Activated T-helper 1 cell treated with Interleukin-2 at 50 U/mL for 16 hours (primary cell): ENCODE measurements around the gene SMIM38.

Source experiments
- DNase-seq: peaks from one replicate; pipeline ENCODE4 v3.0.0-alpha.2; 2020; ENCODE audit warnings: low read depth

SMIM38 gene

DNA sequence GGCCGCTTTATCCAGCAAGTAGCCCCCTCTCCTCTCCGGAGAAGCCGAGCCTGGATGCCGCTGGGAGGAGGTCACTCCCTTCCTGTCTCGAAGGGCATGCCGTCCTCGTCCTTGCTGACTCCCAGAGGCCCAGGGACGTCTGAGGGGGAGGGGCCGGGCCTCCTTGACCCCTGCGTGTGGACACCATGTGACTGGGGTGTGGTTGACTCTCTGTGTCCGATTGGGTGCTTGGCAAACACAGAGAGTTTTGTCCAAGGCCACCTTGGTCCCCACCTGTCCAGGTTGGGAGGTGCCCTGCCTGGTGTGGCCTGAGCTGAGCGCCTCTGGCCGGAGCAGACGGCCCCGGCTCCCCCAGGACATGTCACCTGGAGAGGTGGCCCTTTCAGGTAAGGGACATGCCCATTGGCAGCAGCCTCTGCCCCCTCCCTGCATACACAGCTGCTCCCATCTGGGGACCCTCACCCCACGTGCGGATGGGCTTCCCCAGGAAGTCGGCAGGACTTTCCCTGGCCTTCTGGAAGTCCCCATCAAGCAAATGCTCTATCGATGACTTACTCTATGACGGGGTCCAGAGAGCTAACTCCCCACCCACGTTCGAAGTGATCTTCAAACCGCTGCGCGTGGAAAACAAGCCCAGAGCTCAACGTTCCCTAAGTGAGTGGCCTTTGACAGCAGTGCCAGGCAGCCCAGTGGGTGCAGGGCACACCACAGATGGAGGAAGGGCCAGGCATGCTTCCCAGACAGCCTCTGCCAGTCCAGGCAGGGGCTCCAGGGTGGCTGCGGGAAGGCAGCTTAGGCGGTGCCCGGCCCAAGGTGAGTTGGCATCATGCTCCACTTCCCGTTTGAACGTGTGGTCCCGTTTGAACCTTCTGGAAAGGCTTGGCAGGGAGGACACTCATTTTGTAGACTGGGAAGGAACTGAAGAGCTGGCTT, at the start of gene SMIM38:
SMIM38 (plus strand) TSS at position 634 of the 933 bp plus-strand sequence. CDS start 1,912 bp downstream, outside the sequence.
- no peak for DNase-seq

DNA sequence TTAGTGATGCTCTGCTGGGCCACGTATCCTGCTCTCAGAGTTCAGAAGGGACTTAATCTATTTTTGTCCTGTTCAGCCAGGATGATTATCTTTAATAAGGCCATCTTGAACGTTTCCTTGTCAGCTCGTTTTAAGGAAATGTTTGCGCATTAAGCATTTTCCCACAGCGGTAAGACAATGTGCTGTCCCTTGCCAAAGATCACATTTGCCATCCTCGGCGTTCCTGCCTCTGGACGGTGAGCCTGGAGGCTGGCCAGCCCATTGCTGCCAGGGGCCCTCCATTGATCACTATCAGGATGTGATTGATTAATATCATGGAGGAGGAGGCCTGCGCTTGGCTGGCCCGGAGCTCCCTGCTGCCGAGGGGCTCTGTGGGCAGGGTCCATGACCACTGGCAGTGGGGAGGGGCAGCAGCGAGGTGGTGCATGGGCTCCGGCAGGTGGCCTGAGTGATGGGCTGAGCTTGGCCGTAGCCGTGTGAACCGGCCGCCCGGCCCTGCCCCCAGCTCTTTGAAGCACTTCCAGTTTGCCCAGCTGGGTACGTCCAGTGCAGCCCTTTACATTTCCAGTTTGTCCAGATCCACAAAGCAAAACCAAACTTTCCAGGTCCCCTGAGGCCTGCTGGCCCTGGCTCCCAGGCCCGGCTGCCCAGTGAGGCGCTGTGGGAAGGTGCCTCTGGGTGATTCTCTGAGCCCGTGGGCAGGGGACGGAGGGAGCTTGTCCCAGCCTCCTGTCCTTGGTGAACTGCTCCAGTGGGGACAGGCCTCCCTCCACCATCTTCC, 49.5 kb upstream of the SMIM38 start:
- no peak for DNase-seq

DNA sequence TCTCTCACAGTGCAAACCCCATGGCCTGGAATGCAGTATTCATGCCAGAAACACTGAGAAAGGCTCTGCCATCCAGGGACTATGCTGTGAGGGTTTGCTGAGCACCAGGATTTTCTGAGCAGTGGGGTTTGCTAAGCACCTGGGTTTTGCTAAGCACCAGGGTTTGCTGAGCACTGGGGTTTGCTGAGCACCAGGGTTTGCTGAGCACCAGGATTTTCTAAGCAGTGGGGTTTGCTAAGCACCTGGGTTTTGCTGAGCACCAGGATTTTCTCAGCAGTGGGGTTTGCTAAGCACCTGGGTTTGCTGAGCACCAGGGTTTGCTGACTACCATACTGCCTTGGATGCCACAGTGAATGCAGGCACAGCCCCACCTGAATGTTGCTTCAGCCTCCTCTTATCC, 48.3 kb upstream of the SMIM38 start:
- DNase-seq = no peak

DNA sequence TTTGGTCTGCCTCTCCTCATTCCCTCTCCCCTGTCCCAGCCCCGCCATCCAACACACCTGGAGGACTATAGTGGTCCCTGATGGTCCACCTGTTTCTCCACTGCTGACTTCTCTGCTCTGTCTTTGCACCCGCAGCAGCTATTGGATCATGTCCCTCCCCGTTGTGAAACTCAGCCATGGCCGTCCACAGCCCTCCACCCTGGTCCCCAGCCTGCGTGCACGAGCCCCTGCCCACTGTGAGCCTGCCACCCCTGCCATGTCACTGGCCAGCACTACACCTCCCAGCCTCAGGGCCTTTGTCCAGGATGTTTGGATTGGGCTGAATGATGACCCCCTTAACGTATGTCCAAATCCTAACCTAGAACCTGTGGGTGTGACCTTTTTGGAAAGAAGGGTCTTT, 47.7 kb upstream of the SMIM38 start:
- DNase-seq = no peak

GRCh38 chr11:69108559-69108958, 47.2 kb upstream of the SMIM38 start:
- DNase-seq = no peak

DNA sequence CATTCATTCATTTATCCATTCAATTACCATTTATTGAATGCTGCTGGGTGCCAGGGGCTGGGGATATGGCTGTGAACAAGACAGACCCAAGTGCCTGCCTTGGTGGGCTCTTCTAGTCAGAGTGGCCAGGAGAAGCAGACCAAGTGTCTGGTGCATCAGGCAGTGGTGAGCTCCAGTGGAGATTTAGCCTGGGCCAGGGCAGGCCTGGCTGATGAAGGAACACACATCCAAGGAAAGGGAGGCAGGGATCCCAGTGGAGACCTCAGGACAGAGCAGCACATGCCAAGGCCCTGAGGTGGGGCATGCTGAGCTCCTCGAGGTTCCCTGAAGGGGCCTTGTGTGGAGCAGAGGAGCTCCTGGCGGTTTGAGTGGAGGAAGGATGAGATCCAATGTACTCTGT, 46.6 kb upstream of the SMIM38 start:
- DNase-seq = no peak

GRCh38 chr11:69110451-69110850, 45.3 kb upstream of the SMIM38 start:
- DNase-seq = no peak

GRCh38 chr11:69111624-69112542, 43.9 kb upstream of the SMIM38 start:
- no peak for DNase-seq

DNA sequence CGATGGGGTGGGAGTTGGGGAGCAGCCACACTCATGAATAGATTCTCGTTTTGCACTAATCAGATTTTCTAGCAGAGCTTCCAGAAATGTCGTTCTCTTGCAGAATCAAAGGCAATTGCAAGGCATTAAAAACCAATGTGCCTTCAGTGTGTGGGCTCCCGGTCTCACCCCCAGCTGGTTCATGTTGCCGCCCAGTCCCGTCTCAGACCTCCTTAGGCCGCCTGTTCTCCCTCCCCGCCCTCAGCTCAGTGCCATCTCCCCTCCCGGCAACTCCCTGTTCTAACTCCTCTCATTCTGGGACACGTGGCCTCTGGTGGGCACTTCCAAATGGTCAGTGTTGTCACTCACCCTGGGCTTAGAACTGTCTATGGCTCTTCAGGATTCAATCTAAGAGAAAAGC, 42.5 kb upstream of the SMIM38 start:
- DNase-seq = no peak

DNA sequence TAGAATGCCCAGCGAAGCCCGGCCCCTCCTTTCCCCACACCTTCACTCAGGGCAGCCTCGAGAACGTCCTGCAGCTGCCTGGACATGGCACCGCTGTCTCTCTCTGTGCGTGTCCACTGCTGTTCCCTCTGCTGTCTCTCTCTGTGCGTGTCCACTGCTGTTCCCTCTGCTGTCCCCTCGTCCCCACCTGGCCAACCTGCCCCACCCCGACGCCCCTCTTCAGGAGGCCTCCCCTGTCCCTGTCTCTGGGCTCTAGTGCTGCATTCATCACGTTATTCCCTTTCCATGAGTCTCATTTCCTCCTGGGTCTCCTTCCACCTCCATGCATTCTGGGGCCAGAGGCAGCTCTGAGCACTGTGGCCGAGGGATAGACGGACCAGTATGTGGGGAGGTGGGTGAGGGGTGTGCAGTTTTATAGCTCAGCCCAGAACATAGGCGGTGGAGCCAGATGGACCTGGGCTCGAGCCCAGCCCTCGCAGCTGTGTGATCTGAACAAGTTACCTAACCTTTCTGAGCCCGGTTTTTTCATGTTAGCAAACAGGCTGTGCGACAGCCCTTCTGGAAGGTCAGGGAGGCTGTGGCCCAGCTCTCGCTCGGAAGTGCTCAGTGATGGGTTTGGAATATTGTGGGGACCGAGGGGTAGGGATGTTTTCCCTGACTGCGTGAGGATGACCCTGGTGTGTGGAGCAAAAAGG, 41.9 kb upstream of the SMIM38 start:
- no peak for DNase-seq

- no peak for DNase-seq
Observed at GRCh38 chr11:69114362-69114761, 41.4 kb upstream of the SMIM38 start.

GRCh38 chr11:69114811-69115523, 40.8 kb upstream of the SMIM38 start:
- no peak for DNase-seq

- no peak for DNase-seq
Observed at GRCh38 chr11:69115586-69116560, 39.9 kb upstream of the SMIM38 start.

- DNase-seq = no peak
Observed at GRCh38 chr11:69116671-69117070, 39.1 kb upstream of the SMIM38 start.

DNA sequence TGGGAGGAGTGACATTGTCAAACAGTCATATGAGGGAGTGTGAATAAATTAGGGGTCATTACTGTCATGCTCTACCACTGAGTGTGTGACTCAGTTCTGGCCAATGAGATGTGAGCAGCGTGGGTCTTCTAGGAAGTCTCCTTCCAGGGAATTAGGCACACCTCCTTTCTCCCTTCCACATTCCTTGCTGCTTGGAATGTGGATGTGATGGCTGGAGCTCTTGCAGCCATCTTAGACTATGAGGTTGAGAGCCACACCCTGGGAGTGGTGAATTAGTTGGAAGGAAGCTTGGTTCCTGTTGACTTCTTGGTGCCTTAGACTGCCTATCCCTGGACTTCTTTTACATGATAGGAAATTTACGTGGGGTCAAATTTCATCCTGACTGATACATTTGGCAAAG, 36.5 kb upstream of the SMIM38 start:
- DNase-seq = no peak

GRCh38 chr11:69120096-69120875, 35.4 kb upstream of the SMIM38 start:
- DNase-seq = no peak

DNA sequence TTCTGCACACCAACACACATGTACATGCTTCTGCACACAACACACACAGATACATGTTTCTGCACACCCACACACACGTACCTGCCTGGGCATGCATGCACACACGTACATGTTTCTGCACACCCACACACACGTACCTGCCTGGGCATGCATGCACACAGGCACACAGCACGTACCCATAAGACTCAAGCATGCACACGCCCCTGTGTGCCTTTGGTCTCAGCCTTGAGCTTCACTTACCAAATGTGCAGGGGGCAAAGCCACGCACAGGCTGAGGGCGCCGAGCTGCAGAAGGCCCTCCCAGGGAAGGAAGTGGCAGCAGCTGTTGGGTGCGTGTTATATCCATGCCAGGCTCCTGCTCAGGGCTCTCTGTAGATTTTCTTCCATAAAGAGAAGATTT, 34.7 kb upstream of the SMIM38 start:
- DNase-seq = no peak

GRCh38 chr11:69121621-69122325, 34.0 kb upstream of the SMIM38 start:
- DNase-seq = no peak
